Measurements from ENCODE around the gene HOOK2. TPM values are rescaled to one million over a fixed set of nuclear protein-coding genes. Genes with fewer than 3 reads are reported as not detected.

Gene HOOK2
- total and polyA plus RNA-seq, 2 experiments from 2014 or later: 56.9 to 86.4 TPM

DNA sequence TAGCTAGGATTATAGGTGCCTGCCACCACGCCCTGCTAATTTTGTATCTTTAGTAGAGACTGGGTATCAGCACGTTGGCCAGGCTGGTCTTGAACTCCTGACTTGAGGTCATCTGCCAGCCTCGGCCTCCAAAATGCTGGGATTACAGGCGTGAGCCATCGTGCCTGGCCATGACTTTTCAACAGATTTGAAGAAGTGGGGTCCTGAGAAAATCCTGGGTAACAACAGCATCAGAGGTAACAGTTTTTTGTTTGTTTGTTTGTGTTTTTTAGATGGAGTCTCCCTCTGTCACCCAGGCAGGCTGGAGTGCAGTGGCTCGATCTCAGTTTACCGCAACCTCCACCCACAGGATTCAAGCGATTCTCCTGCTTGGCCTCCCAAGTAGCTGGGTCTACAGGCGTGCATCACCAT, 19.6 kb upstream of the HOOK2 start:
- Histone ChIP-seq H3K4me1 (ENCODE audit: insufficient read depth) (peaks cover 27% of the 10 kb centered on the region), H3K36me3 (ENCODE audit: insufficient read depth) (peaks cover 8% of the 10 kb centered on the region; the same call in 1 of the 2 replicates), H3F3A (replicated peaks; ENCODE audit: low read depth) (peaks cover 30% of the 10 kb centered on the region), H2AFZ (no peak overlapping the region), H4K20me1 (replicated peaks; ENCODE audit: insufficient read depth) (no peaks in the 10 kb centered on the region), H3K27ac (ENCODE audit: low read depth) (no peak overlapping the region), H3K4me3 (no peak overlapping the region), H3K27me3 (ENCODE audit: insufficient read depth) (peaks cover 27% of the 10 kb centered on the region), H3K9me2 (ENCODE audit: insufficient read depth) (no peaks in the 10 kb centered on the region), H3K79me2 (replicated peaks; ENCODE audit: insufficient read depth) (no peaks in the 10 kb centered on the region), H3K4me2 (no peak overlapping the region)
- H3K36me3 Mint-ChIP-seq (ENCODE audit: low read depth): peaks cover 38% of the 10 kb centered on the region
- no peak overlapping the region for H3K4me3 Mint-ChIP-seq
- TF ChIP-seq, protein P1, sequence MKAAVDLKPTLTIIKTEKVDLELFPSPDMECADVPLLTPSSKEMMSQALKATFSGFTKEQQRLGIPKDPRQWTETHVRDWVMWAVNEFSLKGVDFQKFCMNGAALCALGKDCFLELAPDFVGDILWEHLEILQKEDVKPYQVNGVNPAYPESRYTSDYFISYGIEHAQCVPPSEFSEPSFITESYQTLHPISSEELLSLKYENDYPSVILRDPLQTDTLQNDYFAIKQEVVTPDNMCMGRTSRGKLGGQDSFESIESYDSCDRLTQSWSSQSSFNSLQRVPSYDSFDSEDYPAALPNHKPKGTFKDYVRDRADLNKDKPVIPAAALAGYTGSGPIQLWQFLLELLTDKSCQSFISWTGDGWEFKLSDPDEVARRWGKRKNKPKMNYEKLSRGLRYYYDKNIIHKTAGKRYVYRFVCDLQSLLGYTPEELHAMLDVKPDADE (IDR thresholded peaks at IDR 0.05): no peak
- TF ChIP-seq CREB1 (CRISPR knock-in tag; IDR thresholded peaks at IDR 0.05; ENCODE audit: low read depth) (no peak), NANOG (IDR thresholded peaks at IDR 0.05; ENCODE audit: borderline replicate concordance) (no peak), ZNF331 (CRISPR knock-in tag; IDR thresholded peaks at IDR 0.05; ENCODE audit: low read depth) (no peak), ZNF462 (CRISPR knock-in tag; IDR thresholded peaks at IDR 0.05) (no peak), EZH2 (IDR thresholded peaks at IDR 0.05; ENCODE audit: low read depth, unreplicated experiment) (no peak)
- TF ChIP-seq, protein P2, sequence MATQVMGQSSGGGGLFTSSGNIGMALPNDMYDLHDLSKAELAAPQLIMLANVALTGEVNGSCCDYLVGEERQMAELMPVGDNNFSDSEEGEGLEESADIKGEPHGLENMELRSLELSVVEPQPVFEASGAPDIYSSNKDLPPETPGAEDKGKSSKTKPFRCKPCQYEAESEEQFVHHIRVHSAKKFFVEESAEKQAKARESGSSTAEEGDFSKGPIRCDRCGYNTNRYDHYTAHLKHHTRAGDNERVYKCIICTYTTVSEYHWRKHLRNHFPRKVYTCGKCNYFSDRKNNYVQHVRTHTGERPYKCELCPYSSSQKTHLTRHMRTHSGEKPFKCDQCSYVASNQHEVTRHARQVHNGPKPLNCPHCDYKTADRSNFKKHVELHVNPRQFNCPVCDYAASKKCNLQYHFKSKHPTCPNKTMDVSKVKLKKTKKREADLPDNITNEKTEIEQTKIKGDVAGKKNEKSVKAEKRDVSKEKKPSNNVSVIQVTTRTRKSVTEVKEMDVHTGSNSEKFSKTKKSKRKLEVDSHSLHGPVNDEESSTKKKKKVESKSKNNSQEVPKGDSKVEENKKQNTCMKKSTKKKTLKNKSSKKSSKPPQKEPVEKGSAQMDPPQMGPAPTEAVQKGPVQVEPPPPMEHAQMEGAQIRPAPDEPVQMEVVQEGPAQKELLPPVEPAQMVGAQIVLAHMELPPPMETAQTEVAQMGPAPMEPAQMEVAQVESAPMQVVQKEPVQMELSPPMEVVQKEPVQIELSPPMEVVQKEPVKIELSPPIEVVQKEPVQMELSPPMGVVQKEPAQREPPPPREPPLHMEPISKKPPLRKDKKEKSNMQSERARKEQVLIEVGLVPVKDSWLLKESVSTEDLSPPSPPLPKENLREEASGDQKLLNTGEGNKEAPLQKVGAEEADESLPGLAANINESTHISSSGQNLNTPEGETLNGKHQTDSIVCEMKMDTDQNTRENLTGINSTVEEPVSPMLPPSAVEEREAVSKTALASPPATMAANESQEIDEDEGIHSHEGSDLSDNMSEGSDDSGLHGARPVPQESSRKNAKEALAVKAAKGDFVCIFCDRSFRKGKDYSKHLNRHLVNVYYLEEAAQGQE (IDR thresholded peaks at IDR 0.05; ENCODE audit: unreplicated experiment): no peak
- DNase-seq (ENCODE audit: low spot score): no peak
- no peak for ATAC-seq
- H3K27ac Mint-ChIP-seq: no peak overlapping the region
- peaks cover 3% of the 10 kb centered on the region; the same call in 2 of the 3 replicates for H3K9me3 Mint-ChIP-seq
- H3K27me3 Mint-ChIP-seq (ENCODE audit: insufficient read depth, low read depth, poor library complexity): peaks cover 38% of the 10 kb centered on the region
- H3K4me1 Mint-ChIP-seq: peaks cover 24% of the 10 kb centered on the region
